HG02678 (cell line): ENCODE results near the gene CAPN12.
A peak's percentile ranks its signal among the peaks of the same experiment; 100 is the strongest.

Experiments used
- ATAC-seq: cut with Tn5 transposase; IDR thresholded peaks from one replicate; pipeline ENCODE4 v1.9.1; 2021; ENCODE audit warnings: mild to moderate bottlenecking, moderate library complexity; ENCODE audit not compliant: unreplicated experiment

CAPN12 gene

DNA sequence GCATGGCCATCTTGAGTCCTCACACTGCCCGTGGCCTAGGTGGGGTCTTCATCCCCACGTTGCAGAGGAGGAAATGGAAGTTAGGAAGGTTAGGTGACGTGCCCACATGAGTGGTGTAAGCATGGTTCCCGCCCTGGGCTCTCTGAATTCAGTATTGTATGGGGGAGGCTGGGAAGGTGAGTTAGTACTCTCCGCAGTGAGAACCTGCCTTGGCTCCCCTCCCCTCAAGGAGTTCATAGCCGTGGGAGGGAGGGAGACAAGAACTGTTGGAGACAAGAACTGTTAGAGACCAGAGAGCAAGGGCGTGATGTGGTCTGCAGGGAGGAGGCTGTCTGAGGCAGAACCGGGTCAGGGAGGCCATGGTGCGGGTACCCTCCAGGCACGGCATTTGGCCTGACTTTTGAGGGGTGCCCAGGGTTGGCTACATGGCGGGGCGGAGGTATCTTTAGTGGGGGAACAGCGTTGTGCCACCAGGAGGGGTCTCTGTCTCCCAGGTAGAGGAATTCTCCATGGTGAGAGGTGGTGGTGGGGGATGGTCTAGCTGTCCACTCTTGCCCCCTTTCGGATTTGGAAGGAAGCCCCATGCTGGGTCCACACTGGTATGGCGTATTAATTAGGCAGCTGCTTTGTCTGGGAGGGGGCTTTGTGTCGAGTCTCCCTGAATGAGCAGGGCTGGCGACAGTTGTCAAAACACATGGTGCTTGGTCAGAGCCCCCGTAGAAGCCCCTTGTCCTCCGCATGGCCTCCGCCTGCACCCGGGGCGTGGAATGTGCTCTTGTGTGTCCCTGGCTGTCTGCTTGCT is 45.8 kb downstream of the CAPN12 start:
- no peak for ATAC-seq

DNA sequence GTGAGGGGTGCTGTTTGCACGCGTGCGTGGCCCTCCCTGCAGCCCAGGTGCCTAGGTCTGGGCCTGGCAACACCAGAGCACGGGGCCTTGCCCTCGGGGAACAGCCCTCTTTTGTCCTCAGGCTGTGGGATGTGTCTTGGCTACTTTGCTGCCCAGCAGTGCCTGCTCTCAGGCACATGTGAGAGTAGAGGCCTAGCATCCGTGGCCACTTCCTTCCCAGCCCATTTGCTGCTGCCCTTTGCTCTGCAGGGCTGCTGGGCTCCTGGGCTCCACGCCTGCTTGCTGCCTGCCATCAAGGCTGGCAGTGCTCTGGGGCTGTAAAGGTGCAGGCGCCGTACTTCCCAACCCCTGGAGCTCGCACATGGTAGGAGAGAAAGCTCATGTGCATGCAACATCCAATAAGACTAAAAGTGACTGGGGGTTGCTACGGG is 46.6 kb downstream of the CAPN12 start:
- ATAC-seq = no peak

DNA sequence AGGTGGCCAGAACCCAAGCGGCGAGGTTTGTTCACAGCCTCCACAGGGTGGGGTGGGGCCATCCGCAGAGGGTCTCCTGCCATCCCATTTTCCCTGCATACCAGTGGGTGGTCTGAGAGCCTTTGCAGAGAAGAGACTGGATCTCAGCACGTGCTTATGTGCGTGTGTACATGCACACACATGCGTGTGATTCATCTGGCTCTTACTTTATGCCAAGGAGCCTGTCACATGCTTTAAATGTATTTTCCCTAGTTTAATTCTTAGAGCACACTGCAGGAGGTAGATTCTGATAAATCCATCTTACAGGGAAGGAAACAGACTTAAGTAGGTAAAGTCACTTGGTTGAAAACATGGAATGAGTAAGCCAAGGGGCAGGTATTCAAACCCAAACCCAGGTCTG is 47.1 kb downstream of the CAPN12 start:
- ATAC-seq = no peak

DNA sequence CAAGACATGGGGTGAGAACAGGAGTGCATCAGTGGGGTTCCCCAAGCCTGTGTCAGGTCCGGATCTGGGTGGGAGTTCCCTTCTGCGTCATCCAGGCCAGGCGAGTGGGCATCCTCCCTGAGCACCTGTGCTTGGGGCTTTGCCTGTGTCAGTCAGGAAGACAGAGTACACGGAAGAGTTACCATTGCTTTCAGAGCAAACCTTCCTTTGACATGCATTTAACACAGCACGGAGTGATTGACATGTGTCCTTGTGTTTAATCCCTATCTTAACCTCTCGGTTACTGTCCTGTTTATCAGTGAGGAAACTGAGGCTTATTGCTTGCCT is 47.6 kb downstream of the CAPN12 start:
- ATAC-seq = no peak

DNA sequence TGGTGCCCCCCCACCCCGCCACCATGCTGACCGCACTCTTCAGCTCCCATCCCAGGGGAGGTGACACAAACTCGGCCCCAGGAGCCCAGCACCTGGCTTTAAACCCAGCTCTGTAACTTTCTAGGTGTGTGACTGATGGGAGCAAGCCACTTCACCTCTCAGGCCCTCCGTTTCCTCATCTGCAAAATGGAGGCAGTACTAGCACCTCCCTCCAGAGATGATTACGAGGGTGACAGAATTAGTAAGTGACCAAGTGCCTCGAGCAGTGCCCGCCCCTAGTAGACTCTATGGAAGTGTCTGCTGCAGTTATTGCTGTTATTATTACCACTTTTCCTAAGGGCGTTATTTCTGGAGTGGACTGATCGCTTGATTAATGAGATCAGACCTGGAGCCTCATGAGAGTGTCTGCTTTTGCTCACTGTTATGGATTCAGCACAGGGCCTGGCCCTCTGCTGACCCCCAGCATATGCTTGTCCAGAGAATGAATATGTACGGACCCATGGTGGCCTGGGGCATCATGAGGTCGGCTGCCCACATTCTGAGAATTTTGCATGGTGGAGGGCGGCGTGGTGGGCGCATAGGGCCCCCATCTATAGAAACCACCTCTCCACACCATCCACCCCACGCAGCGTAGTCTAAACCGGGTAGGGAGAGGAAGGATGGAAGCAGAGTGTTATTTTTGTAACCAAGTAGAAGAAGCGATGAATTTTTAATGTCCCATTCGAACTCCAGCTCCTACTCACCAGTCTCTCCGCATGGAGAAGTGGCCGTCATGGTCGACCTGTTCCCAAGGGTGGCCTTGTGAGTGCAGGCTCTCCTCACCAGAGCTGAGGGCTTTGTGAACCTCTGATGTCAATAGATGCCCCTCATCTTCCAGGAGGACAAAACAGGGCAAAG is 48.2 kb downstream of the CAPN12 start:
- no peak for ATAC-seq

DNA sequence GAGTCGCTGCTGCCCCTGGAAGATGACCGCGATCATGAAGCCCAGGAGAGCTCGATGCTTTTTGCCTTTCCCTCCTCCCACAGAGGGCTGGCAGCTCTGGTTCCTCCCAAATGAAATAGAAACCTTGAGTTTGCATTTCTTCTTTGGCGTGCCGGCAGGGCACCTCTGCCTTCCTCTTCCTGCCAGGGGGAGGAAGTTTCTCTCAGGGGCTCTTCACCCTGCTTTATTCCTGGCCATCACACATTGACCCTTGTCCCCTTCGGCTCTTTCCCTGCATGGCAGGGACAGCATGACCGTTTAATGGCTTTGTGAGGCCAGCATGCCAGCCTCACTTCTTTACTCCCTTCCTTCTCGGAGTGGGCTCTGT is 49.0 kb downstream of the CAPN12 start:
- no peak for ATAC-seq

DNA sequence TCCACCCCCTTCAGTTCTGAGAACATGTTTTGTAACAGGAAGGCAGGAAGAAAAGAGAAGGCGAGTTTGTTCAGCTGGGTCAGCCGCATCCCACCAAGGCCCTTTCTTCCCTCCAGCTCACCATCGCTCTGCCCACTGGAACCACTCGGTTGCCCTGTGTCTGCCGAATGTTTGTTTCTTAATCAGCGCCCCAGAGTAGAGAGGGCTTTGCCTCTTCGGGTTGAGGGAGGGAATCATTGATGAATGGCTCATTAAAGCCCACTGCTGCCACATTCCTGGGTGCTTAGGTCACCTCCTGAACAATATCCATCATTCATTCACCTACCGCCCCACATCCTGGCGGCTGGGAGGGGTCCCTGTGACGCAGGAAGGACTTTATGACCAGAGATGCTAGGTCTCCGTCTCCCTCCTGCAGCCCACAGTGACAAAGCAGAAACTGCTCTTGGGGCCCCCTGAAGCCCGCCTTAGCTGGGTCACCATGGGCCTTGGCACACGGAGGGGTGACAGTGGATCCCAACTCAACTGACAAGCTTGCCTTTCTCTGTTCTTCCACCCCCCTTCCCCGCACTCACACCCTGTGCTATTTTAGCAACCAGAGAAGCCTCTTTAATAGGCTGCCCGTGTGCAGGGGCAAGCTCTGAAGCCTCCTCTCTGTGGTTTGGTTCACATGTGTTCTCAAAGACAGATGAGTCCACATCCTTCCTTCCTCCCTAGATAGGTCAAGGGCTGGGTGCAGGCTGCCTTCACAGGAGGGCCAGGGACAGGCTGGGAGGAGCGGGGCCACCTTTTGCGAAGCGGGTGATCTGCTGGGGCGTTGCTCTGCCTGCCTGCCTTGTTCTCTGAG is 50.7 kb downstream of the CAPN12 start:
- ATAC-seq = peak; percentile 68

DNA sequence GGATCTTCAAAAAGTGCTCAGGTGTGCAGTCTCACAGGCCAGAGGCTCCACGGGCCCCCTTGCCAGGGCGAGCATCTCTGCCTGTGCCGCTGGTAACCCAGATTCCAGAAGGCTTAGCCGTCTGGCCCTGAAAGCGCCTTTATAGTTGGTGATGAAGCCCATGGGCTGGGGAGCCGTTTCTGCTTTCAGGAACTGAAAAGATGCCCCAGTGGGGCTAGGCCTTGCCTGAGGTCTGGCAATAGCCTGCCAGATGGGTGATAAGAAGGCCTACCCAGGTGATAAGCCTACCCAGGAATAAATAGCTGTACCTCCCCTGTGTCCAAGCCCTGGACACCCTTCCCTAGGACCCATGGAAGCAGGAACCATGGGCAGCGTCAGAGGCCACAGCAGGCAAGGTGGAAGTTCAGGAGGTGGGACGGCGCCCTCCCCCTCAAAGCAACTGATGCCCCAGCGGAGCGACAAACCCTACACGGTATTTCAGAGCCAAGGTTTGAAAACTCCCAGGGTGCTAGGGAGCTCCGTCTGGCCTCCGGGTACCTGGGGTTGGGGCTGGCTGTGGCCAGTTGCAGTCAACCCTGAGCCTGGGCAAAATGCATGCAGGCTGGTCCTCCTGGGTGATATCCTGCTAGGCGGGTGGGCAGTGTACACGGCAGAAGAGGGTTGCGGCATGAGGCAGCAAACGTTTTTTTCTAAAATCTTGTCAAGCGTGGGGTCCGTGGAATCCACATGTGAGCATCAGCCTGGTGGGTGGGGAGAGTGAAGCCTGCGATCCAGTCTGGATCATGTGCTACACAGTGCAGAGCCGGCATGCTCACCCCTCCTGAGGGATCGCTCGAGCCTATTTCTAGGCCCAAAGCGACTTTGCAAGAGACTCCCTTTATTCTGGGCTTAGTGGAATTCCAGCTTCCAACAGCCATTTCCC is 51.6 kb downstream of the CAPN12 start:
- no peak for ATAC-seq

DNA sequence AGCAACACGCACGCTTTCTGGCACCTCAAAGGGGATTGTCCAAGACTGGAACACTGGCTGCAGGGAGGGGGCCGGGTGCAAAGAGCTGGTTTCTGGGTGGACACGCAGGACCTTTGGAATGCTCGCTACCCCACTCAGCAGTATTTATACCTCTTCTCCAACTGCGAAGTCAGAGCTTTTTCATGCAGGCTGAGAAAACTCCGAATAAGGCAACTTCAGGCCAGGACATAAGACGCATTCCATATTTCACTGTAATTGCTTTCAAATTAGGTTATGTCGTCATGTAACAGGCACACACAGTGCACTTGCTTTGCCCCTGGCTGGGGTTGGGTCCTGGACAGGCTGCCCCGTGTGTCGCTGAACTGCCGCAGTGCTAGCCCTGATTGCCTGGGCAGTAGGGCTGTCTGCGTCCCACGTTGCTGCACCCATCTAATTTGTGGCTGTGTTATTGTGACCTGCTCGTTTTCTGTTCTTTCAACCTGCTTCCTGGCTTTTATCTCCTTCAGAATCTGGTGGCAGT is 52.3 kb downstream of the CAPN12 start:
- no peak for ATAC-seq

DNA sequence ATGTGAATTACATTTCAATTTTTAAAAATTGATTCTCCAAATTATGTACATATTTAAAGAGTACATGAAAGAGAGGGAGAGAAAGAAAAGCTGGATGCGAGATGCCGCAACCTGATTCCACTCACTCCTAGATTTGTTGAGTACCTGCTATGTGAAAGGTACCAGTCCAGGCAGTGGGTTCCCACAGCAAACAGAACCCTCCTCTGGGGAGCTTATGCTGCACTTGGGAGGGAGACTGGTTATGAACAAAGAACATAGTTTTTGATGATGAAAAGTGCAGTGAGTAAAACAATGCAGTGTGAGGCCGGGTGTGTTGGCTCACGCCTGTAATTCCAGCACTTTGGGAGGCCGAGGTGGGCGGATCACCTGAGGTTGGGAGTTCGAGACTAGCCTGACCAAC is 53.4 kb downstream of the CAPN12 start:
- no peak for ATAC-seq

DNA sequence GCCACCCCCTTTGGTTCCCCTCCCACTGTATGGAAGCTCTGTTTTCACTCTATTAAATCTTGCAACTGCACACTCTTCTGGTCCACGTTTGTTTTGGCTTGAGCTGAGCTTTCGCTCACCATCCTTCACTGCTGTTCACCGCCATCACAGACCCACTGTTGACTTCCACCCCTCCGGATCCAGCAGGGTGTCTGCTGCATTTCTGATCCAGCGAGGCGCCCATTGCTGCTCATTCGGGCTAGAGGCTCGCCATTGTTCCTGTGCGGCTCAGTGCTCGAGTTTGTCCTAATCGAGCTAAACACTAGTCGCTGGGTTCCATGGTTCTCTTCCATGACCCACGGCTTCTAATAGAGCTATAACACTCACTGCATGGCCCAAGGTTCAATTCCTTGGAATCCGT is 54.1 kb downstream of the CAPN12 start:
- ATAC-seq = no peak

DNA sequence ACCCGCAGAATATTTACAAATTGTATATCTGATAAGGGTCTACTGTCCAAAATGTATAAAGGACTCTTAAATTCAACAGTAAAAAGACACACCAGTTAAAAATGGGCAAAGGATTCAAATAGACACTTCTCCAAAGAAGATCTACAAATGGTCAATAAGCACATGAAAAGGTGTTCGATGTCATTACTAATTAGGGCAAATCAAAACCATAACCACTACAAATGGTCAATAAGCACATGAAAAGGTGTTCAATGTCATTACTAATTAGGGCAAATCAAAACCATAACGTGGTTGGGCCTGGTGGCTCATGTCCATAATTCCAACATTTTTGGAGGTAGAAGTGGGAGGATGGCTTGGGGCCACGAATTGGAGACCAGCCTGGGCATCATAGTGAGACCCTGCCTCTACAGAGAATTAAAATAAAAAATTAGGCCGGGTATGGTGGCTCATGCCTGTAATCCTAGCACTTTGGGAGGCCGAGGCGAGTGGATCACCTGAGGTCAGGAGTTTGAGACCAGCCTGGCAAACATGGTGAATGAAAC is 56.4 kb downstream of the CAPN12 start:
- no peak for ATAC-seq

DNA sequence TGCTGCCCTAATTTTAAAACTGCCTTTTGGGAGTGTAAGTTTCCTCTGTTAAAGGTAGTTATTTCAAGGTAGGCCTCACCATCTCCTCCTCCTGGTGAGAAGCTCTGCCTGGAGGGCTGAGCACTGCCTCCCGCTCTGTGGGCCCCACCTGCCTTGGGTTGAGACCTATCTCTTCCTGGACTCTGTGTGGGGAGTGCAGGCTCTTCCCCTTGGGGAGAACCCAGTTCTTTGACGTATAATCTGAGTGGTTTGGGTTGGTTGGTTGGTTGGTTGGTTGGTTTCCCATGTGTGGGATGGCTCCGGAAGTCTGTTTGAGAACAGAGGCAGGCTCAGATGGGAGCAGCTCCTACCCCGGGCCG is 57.8 kb downstream of the CAPN12 start:
- ATAC-seq = peak; percentile 56

DNA sequence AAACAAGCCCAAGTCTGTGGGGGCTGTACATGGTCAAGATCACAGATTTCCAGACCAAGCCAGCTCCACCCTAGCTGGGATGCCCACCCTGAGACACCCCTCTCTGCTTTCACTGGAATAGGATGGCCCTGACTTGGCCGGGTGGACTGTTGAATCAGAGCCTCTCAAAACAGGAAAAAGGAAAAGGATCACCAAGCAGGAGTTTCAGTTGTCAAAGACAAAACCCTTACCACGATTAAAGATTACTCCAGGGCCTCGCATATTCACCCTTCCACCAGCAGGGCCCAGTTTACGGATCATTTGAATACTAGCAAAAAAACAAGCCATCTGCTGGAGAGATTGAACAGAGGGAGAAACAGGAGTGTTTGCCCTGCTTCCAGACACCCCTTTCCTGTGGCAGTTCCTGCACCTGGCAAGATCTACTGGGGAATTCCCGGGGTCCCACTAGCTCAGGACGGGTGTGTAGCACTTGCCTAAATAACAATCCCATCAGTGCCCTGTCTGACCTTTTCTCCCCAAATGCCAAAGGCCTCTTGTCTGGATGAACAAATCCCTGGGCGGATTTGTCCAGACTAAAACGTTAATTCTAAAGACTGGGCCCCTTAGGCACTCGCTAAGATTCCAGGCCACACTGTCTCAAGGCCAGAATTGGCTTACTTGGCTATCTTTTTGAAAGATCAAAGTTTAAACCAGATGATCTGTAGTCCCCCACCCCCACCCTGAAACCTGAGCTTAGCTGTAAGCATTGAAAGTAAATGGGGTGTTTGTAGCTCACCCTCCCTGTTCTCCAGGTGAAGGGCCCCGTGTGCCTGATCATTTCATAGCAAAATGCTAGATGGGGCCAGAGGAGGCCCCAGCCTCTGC is 58.4 kb downstream of the CAPN12 start:
- ATAC-seq = peak; percentile 16

DNA sequence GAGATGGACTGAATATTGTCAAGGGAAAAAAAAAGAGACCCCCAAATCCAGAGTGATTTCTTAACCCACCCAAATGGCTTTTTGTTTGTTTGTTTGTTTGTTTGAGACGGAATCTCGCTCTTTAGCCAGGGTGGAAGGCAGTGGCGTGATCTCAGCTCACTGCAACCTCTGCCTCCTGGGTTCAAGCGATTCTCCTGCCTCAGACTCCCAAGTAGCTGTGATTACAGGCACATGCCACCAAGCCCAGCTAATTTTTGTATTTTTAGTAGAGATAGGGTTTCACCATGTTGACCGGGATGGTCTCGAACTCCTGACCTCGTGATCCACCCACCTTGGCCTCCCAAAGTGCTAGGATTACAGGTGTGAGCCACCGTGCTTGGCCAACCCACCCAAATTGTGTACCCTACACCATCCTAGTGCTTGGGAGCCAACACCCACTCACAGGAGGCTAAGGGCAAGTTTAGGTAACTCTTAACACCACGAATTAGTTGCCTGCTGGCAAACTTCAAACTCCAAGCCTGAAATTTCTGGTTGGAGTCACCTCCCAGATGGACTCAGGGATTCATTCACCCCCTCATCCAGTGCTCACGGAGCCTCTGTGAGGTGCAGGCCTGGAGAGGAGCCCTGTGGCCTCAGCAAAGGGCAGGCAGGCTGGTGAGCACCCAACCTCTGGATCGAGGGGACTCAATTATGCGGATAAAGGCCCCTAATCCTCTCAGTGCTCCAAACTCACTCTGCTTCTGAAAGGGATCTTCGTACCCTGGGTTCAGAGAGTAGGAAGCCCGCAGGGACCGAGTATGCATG is 59.2 kb downstream of the CAPN12 start:
- ATAC-seq = no peak

DNA sequence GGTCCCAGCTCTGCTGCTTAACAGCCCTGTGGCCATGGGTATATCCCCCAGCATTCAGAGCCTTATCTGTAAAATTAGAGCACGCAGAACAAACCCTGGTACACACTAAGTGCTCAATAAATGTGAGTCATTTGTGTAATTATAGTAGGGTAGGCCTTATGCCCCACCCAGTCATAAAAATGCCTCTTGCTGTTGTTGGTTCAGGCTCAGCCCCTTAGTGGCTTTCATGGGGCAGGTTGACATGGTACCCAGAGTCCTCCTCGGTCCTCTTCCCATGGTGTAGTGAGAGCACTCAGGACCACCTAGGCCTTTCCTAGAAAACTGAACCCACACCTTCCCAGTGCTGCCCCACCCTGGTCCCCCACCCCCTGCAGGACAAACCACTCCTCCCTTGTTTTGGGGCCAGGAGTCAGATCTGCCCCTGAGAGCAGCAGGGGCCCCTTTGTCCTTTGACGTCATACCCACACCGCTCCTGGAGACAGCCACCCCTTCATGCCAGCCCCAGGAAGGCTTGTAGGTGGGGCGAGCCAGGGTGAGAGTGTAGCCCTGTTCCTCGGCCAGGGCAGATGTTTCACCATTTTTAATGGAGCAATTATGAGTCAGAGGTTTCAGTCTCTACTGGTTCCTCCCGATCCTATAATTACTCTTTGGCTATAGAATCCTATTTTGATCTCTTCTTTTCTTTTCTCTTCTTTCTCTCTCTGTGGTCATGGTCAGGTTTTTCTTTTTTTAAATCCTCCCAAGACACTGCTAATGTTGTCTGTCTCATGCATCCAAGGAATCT is 60.0 kb downstream of the CAPN12 start:
- no peak for ATAC-seq

DNA sequence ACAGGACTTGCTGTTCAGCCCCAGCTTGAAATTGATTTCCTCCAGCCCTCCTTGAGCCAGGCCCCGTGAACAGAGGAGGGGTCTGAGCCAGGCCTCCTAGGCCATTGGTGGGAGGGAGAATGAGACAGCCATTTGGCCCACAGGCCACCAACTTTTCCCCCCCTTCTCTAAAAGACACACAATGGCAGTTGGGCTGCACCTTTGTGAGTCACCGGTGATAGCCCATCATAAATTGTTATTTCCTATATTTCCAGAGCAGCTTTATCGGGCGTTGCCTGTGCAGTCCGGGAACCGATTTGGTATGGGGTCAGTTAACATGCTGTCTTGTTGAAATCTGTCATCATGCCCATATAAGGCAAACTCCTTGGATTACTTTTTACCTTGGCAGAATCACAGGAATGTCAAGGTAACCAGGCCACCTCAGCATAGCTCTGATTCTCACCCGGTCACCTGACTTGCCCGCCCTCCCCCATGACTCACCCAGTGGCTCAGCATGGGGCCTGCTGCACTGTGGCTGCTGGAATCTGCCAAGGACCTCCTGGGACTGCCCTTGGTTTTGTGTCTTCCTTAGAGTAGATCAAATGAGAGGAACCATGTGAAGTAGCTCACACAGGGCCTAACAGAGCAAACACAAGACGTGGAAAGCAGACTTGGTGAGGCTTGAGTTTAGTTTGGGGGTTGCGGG is 60.7 kb downstream of the CAPN12 start:
- no peak for ATAC-seq
